GM12878 (cell line): ENCODE results near the gene KIAA1671. TPM values are rescaled to one million over a fixed set of nuclear protein-coding genes. Genes with fewer than 3 reads are reported as not detected.
A peak's percentile ranks its signal among the peaks of the same experiment; 100 is the strongest.

Source experiments
- ATAC-seq: fragments of 200-7000 bp; cut with Tn5 transposase; 3 replicates; pipeline ENCODE4 v1.9.1; 2020; ENCODE audit warnings: mild to moderate bottlenecking, moderate library complexity
- BruUV-seq: library from RNA; stranded (reverse); fragments of 400-500 nt; replicated peaks from 2 replicates; lab custom pipeline; 2021; lab: Mats Ljungman, UMichigan
- CTCF ChIA-PET: fragments of 300-600 bp; sonication (Branson Sonifier 250); formaldehyde crosslinking; extraction: SDS; loops from one replicate; lab custom pipeline; 2021; ENCODE audit warnings: inconsistent platforms; lab: Yijun Ruan, JAX
- POLR2A ChIA-PET: fragments of 350-600 bp; formaldehyde crosslinking; extraction: SDS; loops from one replicate; lab custom pipeline; 2021; ENCODE audit warnings: inconsistent platforms; lab: Charles Lee
- RAD21 ChIA-PET: fragments of 300-600 bp; sonication (Branson Sonifier 250); formaldehyde crosslinking; loops from one replicate; lab custom pipeline; 2023; ENCODE audit warnings: antibody characterized with exemption; ENCODE audit not compliant: unreplicated experiment; lab: Charles Lee
- SMC1A ChIA-PET: fragments of 300-600 bp; sonication (Branson Sonifier 250); formaldehyde crosslinking; loops from one replicate; lab custom pipeline; 2023; ENCODE audit not compliant: unreplicated experiment, uncharacterized antibody; lab: Charles Lee
- DNase-seq: peaks from one replicate; pipeline ENCODE4 v3.0.0-alpha.2; 2011; ENCODE audit warnings: low read depth, low spot score
- FAIRE-seq: peaks from 3 replicates; lab custom pipeline; 2011; peaks lifted over from hg19 to GRCh38; lab: Jason Lieb, UNC
- H2AFZ ChIP-seq: 2 replicates; pipeline ENCODE4 v1.6.0; 2011; ENCODE audit warnings: low read depth, low read length, control low read depth; ENCODE audit not compliant: control insufficient read depth
- H3K27ac ChIP-seq: 2 replicates; pipeline ENCODE4 v1.5.1; 2011; ENCODE audit warnings: control low read depth; ENCODE audit not compliant: control insufficient read depth, insufficient read depth
- H3K27me3 ChIP-seq, 2 experiments: replicated peaks in 1 of 2; 2 replicates each; pipeline versions ENCODE4 v1.6.0 to v1.6.1; 2011; ENCODE audit warnings: low read length in 1 of 2; ENCODE audit not compliant: control insufficient read depth in 2 of 2, insufficient read depth in 2 of 2
- H3K36me3 ChIP-seq, 2 experiments: 2 replicates each; pipeline ENCODE4 v1.5.1; 2011; ENCODE audit warnings: low read length in 1 of 2; ENCODE audit not compliant: control insufficient read depth in 2 of 2, insufficient read depth in 2 of 2
- H3K4me1 ChIP-seq: 2 replicates; pipeline ENCODE4 v1.6.1; 2011; ENCODE audit warnings: mild to moderate bottlenecking, low read length, moderate library complexity, mixed read lengths; ENCODE audit not compliant: control insufficient read depth, insufficient read depth
- H3K4me2 ChIP-seq: 2 replicates; pipeline ENCODE4 v1.6.0; 2011; ENCODE audit warnings: control low read depth; ENCODE audit not compliant: control insufficient read depth, insufficient read depth
- H3K4me3 ChIP-seq: fragments of 200-600 bp; sonication (generic); 2 replicates; pipeline ENCODE4 v1.5.1; 2016
- H3K79me2 ChIP-seq: 2 replicates; pipeline ENCODE4 v1.6.0; 2011; ENCODE audit warnings: low read length; ENCODE audit not compliant: control insufficient read depth, insufficient read depth
- H3K9ac ChIP-seq: 2 replicates; pipeline ENCODE4 v1.8.0; 2011; ENCODE audit warnings: low read length, control low read depth, mixed read lengths; ENCODE audit not compliant: control insufficient read depth, insufficient read depth
- H3K9me3 ChIP-seq: replicated peaks from 3 replicates; pipeline ENCODE4 v1.5.1; 2011; ENCODE audit warnings: mild to moderate bottlenecking, low read length; ENCODE audit not compliant: control insufficient read depth, insufficient read depth
- H4K20me1 ChIP-seq: 2 replicates; pipeline ENCODE4 v1.6.0; 2011; ENCODE audit not compliant: control insufficient read depth, insufficient read depth
- ATF3 ChIP-seq: IDR thresholded peaks from 2 replicates; pipeline ENCODE4 v1.6.1; 2011; ENCODE audit warnings: low read depth, mild to moderate bottlenecking, low read length, moderate library complexity, borderline replicate concordance; ENCODE audit errors: extremely low read depth
- BCL3 ChIP-seq: IDR thresholded peaks from 2 replicates; pipeline ENCODE4 v1.6.1; 2011; ENCODE audit warnings: borderline replicate concordance, low read depth, mild to moderate bottlenecking, moderate library complexity, low read length; ENCODE audit not compliant: insufficient read depth, poor library complexity, severe bottlenecking
- HCFC1 ChIP-seq: fragments of 150-350 bp; IDR thresholded peaks from 2 replicates; pipeline ENCODE4 v1.6.1; 2014; ENCODE audit warnings: low read length
- IKZF1 ChIP-seq: fragments of 450-650 bp; conservative IDR thresholded peaks from 2 replicates; pipeline ENCODE4 v1.6.1; 2017; ENCODE audit warnings: antibody characterized with exemption, mild to moderate bottlenecking
- LARP7 ChIP-seq: fragments of 450-650 bp; IDR thresholded peaks from 2 replicates; pipeline ENCODE4 v1.6.1; 2017; ENCODE audit warnings: mild to moderate bottlenecking
- MTA2 ChIP-seq: fragments of 450-650 bp; IDR thresholded peaks from 2 replicates; pipeline ENCODE4 v1.6.1; 2016; ENCODE audit warnings: low read depth, mild to moderate bottlenecking, moderate library complexity
- MYC ChIP-seq: IDR thresholded peaks from 2 replicates; pipeline ENCODE4 v1.6.1; 2011; ENCODE audit warnings: mild to moderate bottlenecking, low read length, moderate library complexity, inconsistent platforms; ENCODE audit not compliant: insufficient read depth, insufficient replicate concordance, insufficient read length, severe bottlenecking
- NR2C1 ChIP-seq: fragments of 450-650 bp; IDR thresholded peaks from 2 replicates; pipeline ENCODE4 v1.6.1; 2017; ENCODE audit warnings: antibody characterized with exemption, mild to moderate bottlenecking, moderate library complexity
- SMAD5 ChIP-seq: IDR thresholded peaks from 2 replicates; pipeline ENCODE4 v1.6.1; 2016; ENCODE audit warnings: antibody characterized with exemption, low read depth
- USF1 ChIP-seq: IDR thresholded peaks from 2 replicates; pipeline ENCODE4 v1.6.1; 2011; ENCODE audit warnings: borderline replicate concordance, low read depth, mild to moderate bottlenecking, moderate library complexity, mixed read lengths, low read length; ENCODE audit not compliant: insufficient read depth; ENCODE audit errors: extremely low read length
- WGBS: methylation state at CpG from one replicate; pipeline ENCODE4 v1.1.6; 2016; ENCODE audit warnings: low lambda C conversion rate; ENCODE audit not compliant: insufficient replicate concordance, insufficient coverage; ENCODE audit errors: missing lambda C conversion rate; 5-methylcytosine and 5-hydroxymethylcytosine counted together
- in situ Hi-C: fragments of 300-500 bp; cut with MboI; formaldehyde crosslinking; loops from 9 replicates; pipeline ENCODE4 v1.14.3; 2018; ENCODE audit warnings: mixed read lengths
- intact Hi-C: fragments of 100-400 bp; cut with micrococcal nuclease; formaldehyde crosslinking; loops from one replicate; pipeline ENCODE4 v1.14.2; 2022; ENCODE audit not compliant: unreplicated experiment
- polyA plus RNA-seq, 11 experiments: library from polyadenylated mRNA; depleted of rRNA in 4 of 11; unstranded in 6 of 11; stranded (reverse) in 5 of 11; fragments of >200 nt; fragmentation: Nextera tagmentation in 4 of 11; fragmentation: Illumina TruSeq in 1 of 11; extraction: Ambion mirVana in 4 of 11; extraction: Trizol in 1 of 11; gene quantifications; 1 replicate in 1 of 11; 2 replicates in 10 of 11; pipeline versions ENCODE4 v1.2.1 to v1.2.3, GENCODE V29; 2011 to 2016; ENCODE audit warnings: inconsistent platforms in 2 of 11, missing spikeins in 2 of 11, low read depth in 1 of 11
- total RNA-seq, 4 experiments: library from RNA; depleted of rRNA in 3 of 4; stranded (reverse); fragments of >200 nt in 3 of 4; fragmentation: Illumina TruSeq in 1 of 4; extraction: Trizol in 1 of 4; gene quantifications; 2 replicates each; pipeline versions ENCODE4 v1.2.1 to v1.2.3, GENCODE V29; 2013 to 2021

The KIAA1671 gene
- total and polyA plus RNA-seq, 10 of the 15 experiments (the other 5 are each of a cell fraction or from before 2014, with no cell fraction given) = 0.05 to 2.7 (median 0.33) TPM

- TF ChIP-seq MYC (no peak), NR2C1 (peak; percentile 11; the same call in 1 of the 2 replicates), BCL3 (no peak), HCFC1 (peak; percentile 59)
- TF ChIP-seq, all 136 proteins: peak for 4
Measured at GRCh38 chr22:24950272-24950902, 2.1 kb upstream of the KIAA1671 start (continued).

DNA sequence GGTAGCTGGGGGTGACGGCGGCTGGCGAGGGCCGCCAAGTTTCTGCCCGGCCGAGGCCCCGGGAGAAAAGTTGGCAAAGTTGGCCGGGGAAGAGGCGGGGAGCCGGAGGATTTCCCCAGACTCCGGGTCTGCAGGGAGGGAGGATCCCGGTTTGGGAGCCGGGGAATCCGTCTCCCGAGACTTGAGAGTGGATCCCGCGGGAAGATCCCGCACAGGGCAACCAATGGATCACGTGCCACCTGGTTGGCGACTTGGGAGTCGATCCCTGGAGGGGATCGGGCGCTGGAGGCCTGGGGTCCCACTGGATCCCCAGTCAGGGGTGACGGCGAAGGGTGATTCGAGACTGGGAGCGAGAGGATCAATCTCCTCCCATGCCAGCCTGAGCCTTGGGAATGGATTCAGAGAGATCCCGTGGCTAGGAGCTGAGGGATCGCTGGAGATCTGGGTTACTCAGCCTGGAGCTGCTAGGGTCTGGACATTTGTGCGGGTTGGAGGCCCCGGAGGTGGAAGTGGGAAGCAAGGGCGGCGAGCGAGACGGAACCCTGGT is 394 bp downstream of the KIAA1671 start:
- no peak for DNase-seq
- Histone ChIP-seq H3K36me3 (no peaks in the 10 kb centered on the region), H3K79me2 (no peaks in the 10 kb centered on the region), H3K4me2 (peak overlapping the region; percentile 93), H3K27me3 (peaks cover 0 to 4% of the 10 kb centered on the region in 2 experiments), H3K27ac (no peak overlapping the region), H3K9me3 (no peaks in the 10 kb centered on the region), H3K4me1 (no peaks in the 10 kb centered on the region), H3K9ac (no peak overlapping the region), H3K4me3 (peak overlapping the region; percentile 55; the same call in 1 of the 2 replicates), H2AFZ (peak overlapping the region; percentile 88; the same call in 1 of the 2 replicates), H4K20me1 (no peaks in the 10 kb centered on the region; the same call in 1 of the 2 replicates)
- ATAC-seq = no peak
- POLR2A ChIA-PET = no interaction called here
- RAD21 ChIA-PET = no interaction called here
- no peak for TF ChIP-seq ATF3
- 0 out of 2 replicates have a peak, but pooled peaks have one; percentile 11 for TF ChIP-seq IKZF1
- no peak for TF ChIP-seq SMAD5
- TF ChIP-seq LARP7 = peak; percentile 12; the same call in 1 of the 2 replicates
- no peak for TF ChIP-seq MTA2
- peak; percentile 13 for TF ChIP-seq USF1
- in situ Hi-C loops (no loop called here), intact Hi-C loops (loop anchor here (1.0 kb wide), 1 partner anchor 95 kb away; no protein-coding TSS in a partner anchor)
- no TSS peak for BruUV-seq
- FAIRE-seq = no peak
- SMC1A ChIA-PET = no interaction called here
- 17% methylated on average over 27 of the region's 35 CpGs for WGBS
- CTCF ChIA-PET = no interaction called here
